ENCODE measurements around the gene SLC1A4.

The SLC1A4 gene

DNA sequence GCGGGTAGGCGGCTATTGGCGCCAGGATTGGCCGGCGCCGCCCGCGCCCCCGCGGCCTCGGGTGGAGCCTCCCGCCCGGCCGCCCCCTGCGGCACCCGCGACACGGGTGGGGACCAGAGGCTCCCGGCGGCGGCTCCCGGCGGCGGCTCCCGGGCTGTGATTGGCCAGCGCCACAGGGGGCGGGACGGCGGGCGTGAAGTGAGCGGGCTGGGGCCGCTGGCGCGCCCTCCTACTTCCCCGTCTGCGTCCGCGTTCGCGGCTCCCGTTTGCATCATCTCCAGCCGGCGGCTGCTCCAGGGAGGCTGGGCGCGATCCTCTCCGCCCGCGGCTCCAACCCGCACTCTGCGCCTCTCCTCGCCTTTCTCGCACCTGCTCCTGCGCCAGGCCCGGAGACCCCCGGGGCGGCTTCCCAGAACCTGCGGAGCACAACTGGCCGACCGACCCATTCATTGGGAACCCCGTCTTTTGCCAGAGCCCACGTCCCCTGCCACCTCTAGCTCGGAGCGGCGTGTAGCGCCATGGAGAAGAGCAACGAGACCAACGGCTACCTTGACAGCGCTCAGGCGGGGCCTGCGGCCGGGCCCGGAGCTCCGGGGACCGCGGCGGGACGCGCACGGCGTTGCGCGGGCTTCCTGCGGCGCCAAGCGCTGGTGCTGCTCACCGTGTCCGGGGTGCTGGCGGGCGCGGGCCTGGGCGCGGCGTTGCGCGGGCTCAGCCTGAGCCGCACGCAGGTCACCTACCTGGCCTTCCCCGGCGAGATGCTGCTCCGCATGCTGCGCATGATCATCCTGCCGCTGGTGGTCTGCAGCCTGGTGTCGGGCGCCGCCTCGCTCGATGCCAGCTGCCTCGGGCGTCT lies at the start of gene SLC1A4:
SLC1A4 (plus strand) TSS at position 274 of the 856 bp plus-strand sequence; CDS start at position 519, 245 bp downstream.
- H3K27me3 Mint-ChIP-seq, result peaks cover 5% of the 10 kb centered on the region
- peak within 1 kb of the TSS; percentile 86 for H3K4me3 Mint-ChIP-seq
- no peaks in the 10 kb centered on the region for H3K9me3 Mint-ChIP-seq (ENCODE audit: low read depth)
- peak within 1 kb of the TSS; percentile 55 for H3K27ac Mint-ChIP-seq
- H3K4me1 Mint-ChIP-seq (ENCODE audit: low read depth), result peaks cover 16% of the 10 kb centered on the region
- H3K36me3 Mint-ChIP-seq, result peaks cover 4% of the 10 kb centered on the region

DNA sequence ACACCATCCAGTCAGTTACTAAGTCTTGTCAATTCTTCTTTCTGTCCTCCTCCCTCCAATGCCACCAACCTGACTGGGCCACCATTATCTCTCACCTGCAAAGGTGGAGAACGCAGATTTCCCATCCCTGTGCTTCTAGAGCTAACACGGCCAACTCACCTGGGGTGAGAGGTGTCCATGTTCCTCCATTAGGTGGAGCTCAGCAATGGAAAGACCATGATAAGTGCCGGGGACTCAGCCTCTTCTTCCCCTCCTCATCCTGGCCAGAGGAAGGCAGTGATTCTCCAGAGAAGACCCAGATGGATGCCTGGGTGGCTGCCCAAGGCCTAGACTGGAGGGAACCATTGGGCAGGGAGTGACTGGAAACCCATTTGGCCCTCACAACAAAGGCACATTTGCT lies 48.1 kb upstream of the SLC1A4 start:
- peaks cover 22% of the 10 kb centered on the region for H3K4me1 Mint-ChIP-seq (ENCODE audit: low read depth)
- no peaks in the 10 kb centered on the region for H3K36me3 Mint-ChIP-seq
- H3K27ac Mint-ChIP-seq, result no peak overlapping the region
- H3K27me3 Mint-ChIP-seq, result no peaks in the 10 kb centered on the region
- H3K9me3 Mint-ChIP-seq (ENCODE audit: low read depth), result no peaks in the 10 kb centered on the region
- H3K4me3 Mint-ChIP-seq, result no peak overlapping the region

DNA sequence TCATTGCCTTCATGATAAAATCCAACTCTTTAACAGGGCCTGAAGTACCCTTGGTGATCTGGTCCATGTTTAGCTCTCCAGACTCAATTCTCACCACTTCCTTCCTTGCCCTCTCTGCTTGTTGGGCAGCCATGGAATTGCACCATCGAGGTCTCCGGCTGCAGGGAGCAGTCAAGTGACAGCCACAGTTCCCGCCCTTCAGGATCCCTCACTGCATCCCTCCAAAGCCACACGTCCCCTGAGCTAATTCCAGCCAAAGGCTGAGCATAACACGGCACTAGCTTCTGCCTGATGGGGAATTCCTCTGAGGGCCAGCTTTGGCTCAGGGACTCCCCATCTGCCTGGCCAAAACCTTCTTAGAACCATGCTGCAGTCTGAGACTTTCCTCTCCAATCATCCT lies 47.4 kb upstream of the SLC1A4 start:
- Mint-ChIP-seq H3K9me3 (ENCODE audit: low read depth) (no peaks in the 10 kb centered on the region), H3K4me3 (no peak overlapping the region), H3K27ac (peak overlapping the region; percentile 46), H3K4me1 (ENCODE audit: low read depth) (peaks cover 29% of the 10 kb centered on the region), H3K36me3 (no peaks in the 10 kb centered on the region), H3K27me3 (no peaks in the 10 kb centered on the region)

DNA sequence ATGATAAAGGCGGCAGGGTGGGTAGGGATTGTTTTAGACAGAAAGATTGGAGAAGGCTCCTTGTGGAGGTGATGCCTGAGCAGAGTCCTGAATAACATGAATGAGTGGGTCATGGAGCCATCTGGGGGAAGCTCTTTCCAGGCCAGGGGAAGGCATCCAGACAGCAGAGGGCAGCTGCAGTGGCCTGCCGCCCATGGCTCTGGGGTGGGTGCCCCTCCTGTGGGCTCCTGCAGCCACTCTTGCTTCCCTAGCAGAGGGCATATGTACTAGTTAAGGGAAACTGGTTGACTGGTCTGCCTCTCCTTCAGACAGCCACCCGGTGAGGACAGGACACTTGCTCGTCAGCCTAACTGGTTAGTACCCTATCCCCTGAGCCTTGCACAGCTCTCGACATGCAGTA lies 46.5 kb upstream of the SLC1A4 start:
- Mint-ChIP-seq H3K27me3 (no peaks in the 10 kb centered on the region), H3K27ac (no peak overlapping the region), H3K4me3 (no peak overlapping the region), H3K4me1 (ENCODE audit: low read depth) (peaks cover 38% of the 10 kb centered on the region), H3K36me3 (no peaks in the 10 kb centered on the region), H3K9me3 (ENCODE audit: low read depth) (no peaks in the 10 kb centered on the region)

DNA sequence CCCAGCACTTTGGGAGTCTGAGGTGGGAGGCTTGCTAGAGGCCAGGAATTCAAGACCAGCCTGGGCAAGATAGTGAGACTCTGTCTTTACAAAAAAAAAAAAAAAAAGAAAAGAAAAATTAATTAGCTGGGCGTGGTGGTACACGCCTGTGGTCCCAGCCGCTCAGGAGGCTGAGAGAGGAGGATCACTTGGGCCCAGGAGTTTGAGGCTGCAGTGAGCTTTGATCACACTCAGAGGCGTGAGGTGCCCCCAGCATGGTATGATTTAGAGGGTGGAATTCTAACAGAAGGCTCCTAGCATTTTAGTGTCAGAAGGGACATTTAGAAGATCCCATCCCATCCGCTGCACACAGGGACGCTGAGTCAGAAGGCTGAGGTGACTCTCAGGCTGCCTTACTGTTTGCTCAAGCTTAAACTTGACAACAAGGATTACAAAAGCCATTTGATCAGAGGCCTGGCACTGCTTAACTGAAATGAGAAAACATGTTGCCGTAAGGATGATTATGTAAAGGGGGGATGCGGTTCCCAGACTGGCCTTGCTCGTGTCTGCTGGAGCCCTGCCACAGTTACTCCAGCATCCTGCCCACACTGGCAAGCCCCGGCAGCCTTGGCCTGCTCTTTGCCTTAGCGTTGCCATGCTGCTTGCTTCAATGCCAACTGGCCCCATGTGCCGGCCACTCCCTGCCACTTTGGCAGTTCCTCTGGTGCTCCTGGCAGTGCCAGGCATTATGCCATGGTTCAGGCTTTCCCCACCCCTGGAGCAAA lies 45.6 kb upstream of the SLC1A4 start:
- Mint-ChIP-seq H3K36me3 (no peaks in the 10 kb centered on the region), H3K27me3 (no peaks in the 10 kb centered on the region), H3K27ac (no peak overlapping the region), H3K9me3 (ENCODE audit: low read depth) (no peaks in the 10 kb centered on the region), H3K4me1 (ENCODE audit: low read depth) (peaks cover 41% of the 10 kb centered on the region), H3K4me3 (no peak overlapping the region)

DNA sequence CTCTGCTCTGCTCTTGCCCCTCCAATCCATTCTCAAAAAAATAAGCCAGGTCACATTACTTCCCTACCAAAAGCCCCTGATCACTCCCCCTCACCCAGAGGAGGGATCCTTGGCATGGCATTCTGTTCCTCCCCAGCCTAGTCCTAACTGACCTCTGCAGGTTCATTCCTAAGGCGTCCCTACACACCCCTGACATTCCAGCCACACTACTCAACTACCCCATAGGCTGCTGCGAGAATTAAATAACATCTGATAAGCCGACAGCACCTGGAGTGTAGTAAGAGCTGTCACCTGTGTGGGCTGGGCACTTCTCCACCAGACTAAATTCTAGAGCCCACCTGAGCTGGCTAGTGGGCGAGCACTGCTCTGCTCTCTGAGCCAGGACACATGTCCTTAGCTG lies 44.7 kb upstream of the SLC1A4 start:
- H3K9me3 Mint-ChIP-seq (ENCODE audit: low read depth), result no peaks in the 10 kb centered on the region
- H3K4me1 Mint-ChIP-seq (ENCODE audit: low read depth), result peaks cover 38% of the 10 kb centered on the region
- H3K27me3 Mint-ChIP-seq, result no peaks in the 10 kb centered on the region
- no peaks in the 10 kb centered on the region for H3K36me3 Mint-ChIP-seq
- H3K4me3 Mint-ChIP-seq, result no peak overlapping the region
- H3K27ac Mint-ChIP-seq, result no peak overlapping the region

DNA sequence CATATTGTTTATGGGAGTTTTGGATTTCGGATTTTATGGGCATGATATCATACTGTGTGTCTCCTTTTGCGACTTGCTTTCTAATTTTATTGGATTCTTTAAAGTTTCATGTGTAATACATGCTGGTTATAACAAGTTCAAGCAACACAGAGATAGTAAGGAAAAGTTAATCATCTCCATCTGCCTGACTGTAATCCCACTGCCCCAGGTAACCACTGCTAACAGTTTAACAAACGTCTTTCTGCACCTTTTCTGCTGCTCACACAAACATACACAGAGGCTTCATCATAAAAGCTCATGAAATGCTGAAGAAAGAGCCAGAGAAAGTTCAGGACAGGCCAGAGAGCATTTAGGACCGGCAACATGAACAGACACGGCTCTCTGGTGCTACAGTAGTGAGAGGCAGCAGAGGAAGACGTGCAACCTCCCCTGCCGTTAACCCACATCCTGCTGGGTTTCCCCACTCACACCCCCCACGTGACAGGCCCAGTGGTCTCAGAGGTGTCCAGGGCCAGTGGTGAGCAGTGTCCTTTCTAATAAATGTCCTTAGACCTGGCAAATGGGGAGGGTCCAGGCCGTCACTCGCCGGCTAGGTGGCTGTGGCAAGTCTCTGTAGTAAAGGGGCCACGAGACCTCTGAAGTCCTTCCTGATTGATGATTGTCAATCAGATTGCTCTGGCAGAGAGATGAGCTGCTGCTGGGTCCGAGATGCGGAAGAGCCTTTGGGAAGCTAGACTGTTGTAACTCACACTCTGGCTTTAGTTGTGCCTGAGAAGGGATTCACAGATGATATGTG lies 43.0 kb upstream of the SLC1A4 start:
- Mint-ChIP-seq H3K4me3 (peak overlapping the region; percentile 73), H3K4me1 (ENCODE audit: low read depth) (peaks cover 36% of the 10 kb centered on the region), H3K27ac (peak overlapping the region; percentile 86), H3K36me3 (no peaks in the 10 kb centered on the region), H3K9me3 (ENCODE audit: low read depth) (no peaks in the 10 kb centered on the region), H3K27me3 (no peaks in the 10 kb centered on the region)

DNA sequence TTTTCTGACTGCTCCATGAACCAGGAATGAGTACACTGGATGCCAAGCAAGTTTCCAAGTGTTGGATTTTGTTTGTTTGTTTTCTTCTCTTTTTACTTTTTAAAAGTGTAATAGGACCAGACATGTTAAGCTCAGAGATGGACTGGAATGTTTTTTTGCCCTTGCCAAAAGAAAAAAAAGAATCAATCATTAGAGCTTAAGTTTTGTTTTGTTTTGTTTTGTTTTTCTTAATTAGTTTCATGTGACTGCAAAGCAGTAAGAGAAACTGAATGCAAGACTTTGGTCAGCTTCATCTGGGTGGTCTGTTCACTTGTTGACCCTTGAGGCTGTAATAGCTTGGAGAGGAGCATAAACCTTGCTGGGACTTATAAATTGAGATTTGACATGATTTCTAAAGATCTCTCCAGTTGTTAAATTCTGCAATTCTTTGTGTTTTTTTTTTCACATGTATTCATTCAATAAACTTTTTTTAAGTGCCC lies 42.4 kb upstream of the SLC1A4 start:
- H3K4me1 Mint-ChIP-seq (ENCODE audit: low read depth), result peaks cover 36% of the 10 kb centered on the region
- H3K9me3 Mint-ChIP-seq (ENCODE audit: low read depth), result no peaks in the 10 kb centered on the region
- no peaks in the 10 kb centered on the region for H3K27me3 Mint-ChIP-seq
- H3K4me3 Mint-ChIP-seq, result peak overlapping the region; percentile 73
- H3K27ac Mint-ChIP-seq, result peak overlapping the region; percentile 86
- H3K36me3 Mint-ChIP-seq, result no peaks in the 10 kb centered on the region

DNA sequence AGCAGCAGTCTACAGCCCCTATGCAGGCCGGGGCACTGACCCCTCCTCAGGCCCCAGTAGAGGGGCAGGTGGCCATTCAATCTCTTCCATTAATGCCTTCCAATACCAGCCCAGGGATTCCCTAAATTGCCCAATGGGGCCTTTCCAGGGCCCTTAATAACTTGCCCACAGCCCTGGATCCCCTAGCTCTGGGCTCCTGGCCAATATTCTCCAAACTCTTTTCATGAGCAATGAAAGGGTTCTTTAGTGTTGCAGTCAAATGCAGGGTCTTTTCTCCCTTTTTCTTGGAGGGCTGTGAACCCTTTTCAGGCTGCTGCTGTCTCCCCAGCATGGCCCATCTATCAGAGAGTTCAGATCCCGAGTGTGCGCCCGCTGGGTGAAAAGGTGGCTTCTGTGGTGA lies 41.3 kb upstream of the SLC1A4 start:
- Mint-ChIP-seq H3K36me3 (peaks cover 2% of the 10 kb centered on the region), H3K27ac (no peak overlapping the region), H3K9me3 (ENCODE audit: low read depth) (no peaks in the 10 kb centered on the region), H3K4me3 (no peak overlapping the region), H3K4me1 (ENCODE audit: low read depth) (peaks cover 36% of the 10 kb centered on the region), H3K27me3 (no peaks in the 10 kb centered on the region)

DNA sequence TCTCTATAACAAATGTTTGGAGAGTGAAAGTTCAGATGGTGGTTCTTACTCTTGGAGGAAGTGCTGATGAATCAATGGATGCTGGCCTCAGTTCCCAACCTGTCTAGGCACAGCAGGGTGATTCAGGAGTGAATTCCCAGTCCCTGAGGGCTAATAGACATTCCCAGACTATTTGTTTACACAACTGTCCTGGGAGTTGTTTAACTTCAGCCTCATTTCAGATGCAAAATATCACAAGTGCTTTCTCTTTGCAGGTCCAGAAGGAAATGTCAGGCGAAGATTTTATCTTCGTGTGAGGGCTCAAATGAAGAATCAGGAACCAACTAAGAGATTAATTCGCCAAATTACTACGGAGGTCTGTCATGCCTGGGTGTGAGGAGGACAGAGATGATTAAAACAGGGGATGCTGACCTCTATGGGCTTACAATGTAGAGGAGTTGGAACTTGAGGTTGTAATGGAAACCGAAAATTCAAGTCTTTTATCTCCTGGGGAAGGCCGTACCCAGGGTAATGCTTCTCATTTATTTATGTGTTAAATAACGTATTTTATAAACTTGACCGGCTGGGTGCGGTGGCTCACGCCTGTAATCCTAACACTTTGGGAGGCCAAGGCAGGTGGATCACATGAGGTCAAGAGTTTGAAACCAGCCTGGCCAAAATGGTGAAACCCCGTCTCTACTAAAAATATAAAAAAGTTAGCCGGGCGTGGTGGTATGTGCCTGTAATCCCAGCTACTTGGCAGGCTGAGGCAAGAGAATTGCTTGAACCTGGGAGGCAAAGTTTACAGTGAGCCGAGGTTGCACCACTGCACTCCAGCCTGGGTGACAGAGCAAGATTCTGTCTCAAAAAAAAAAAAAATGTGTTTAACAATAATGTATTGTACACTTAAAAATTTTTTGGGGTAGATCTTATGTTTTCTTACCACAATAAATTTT lies 38.7 kb upstream of the SLC1A4 start:
- Mint-ChIP-seq H3K27me3 (no peaks in the 10 kb centered on the region), H3K27ac (no peak overlapping the region), H3K9me3 (ENCODE audit: low read depth) (peaks cover 1% of the 10 kb centered on the region), H3K4me3 (no peak overlapping the region), H3K4me1 (ENCODE audit: low read depth) (peaks cover 25% of the 10 kb centered on the region), H3K36me3 (peaks cover 4% of the 10 kb centered on the region)

DNA sequence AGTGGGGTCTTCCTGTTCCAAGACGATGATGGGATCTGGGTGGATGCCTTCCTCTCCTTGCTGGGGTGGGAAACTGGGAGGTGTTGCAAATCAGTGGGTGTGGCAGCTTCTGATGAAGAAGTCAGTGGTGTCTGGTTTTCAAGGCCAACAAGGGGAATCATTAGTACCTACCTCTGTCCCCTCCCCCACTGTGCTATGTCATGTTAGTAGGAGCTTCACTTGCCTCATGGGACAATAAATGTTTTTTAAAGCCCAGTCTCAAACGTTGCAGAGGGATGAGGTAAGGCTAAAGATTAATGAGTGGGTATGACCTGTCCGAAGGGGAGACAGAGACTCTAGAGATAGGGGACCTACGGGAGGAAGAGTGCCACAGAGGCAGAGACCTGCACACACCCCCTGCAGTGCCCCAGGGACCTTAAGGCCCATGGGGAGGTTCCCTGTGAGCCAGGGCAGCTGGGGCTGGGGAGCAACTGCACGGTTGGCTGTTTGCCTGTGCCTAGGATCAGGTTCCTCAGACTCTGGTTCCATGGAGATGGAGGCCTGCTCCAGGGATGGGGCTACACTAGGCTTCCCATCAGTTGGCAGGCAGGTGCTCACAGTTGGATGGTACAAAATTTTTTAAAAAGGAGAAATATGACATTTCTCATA lies 37.8 kb upstream of the SLC1A4 start:
- Mint-ChIP-seq H3K4me3 (no peak overlapping the region), H3K27ac (no peak overlapping the region), H3K4me1 (ENCODE audit: low read depth) (peaks cover 16% of the 10 kb centered on the region)

DNA sequence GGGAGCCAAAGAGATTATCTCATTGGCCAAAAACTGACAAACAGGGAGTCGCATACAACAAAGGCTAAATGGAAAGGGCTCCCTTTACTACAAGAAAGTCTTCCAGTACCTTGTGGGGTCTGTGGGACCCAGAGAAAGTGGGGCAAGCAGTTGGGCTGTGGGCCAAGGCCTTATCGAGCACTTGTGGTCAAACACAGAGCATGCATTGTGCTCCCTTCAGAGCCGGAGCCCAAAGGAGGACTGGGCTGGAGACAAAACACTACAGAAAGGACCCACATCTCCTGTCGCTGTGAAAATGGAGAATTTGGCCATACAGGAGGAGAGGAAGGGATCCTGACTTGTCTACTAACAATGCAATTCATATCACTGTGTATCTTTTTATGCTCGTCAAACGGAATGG lies 37.1 kb upstream of the SLC1A4 start:
- H3K4me1 Mint-ChIP-seq (ENCODE audit: low read depth), result peaks cover 9% of the 10 kb centered on the region
- H3K27me3 Mint-ChIP-seq, result no peaks in the 10 kb centered on the region
- no peak overlapping the region for H3K27ac Mint-ChIP-seq
- peaks cover 4% of the 10 kb centered on the region for H3K36me3 Mint-ChIP-seq
- no peak overlapping the region for H3K4me3 Mint-ChIP-seq
- peaks cover 4% of the 10 kb centered on the region for H3K9me3 Mint-ChIP-seq (ENCODE audit: low read depth)

More for the DNA sequence above, 37.8 kb upstream of the SLC1A4 start:
- Mint-ChIP-seq H3K9me3 (ENCODE audit: low read depth) (peaks cover 4% of the 10 kb centered on the region), H3K27me3 (no peaks in the 10 kb centered on the region), H3K36me3 (peaks cover 4% of the 10 kb centered on the region)

All from activated naive CD8-positive, alpha-beta T cell (primary cell).